NCI-H526 treated with DMSO at 0.1 percent for 48 hours (cell line): ENCODE measurements around the gene PRRT4.

Experiments used
- DNase-seq: peaks from one replicate; lab custom pipeline; 2025; lab: John Stamatoyannopoulos, UW

PRRT4 gene

DNA sequence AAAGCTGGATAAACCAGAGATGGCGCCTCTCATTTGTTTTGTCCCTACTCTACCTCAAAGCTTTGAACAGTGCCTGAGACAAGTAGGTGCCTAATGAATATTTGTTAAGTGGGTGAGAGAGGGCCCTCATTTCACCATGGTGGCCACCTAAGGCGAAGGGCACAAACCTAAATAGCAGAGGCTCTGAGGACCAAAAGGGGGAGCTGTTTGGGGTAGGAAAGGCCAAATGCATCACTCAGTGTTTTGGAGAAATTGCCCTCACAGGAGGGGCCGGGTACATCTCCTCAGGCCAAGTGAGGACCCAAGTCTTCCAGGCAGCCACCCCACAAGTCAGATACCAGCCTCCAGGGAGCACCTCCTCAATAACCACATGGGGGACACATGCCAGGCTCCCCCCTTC is 34.3 kb upstream of the PRRT4 start:
- no peak for DNase-seq

- DNase-seq, result no peak
Measured at GRCh38 chr7:128394904-128395496, 33.5 kb upstream of the PRRT4 start.

- no peak for DNase-seq
Measured at GRCh38 chr7:128393526-128394330, 32.2 kb upstream of the PRRT4 start.

DNA sequence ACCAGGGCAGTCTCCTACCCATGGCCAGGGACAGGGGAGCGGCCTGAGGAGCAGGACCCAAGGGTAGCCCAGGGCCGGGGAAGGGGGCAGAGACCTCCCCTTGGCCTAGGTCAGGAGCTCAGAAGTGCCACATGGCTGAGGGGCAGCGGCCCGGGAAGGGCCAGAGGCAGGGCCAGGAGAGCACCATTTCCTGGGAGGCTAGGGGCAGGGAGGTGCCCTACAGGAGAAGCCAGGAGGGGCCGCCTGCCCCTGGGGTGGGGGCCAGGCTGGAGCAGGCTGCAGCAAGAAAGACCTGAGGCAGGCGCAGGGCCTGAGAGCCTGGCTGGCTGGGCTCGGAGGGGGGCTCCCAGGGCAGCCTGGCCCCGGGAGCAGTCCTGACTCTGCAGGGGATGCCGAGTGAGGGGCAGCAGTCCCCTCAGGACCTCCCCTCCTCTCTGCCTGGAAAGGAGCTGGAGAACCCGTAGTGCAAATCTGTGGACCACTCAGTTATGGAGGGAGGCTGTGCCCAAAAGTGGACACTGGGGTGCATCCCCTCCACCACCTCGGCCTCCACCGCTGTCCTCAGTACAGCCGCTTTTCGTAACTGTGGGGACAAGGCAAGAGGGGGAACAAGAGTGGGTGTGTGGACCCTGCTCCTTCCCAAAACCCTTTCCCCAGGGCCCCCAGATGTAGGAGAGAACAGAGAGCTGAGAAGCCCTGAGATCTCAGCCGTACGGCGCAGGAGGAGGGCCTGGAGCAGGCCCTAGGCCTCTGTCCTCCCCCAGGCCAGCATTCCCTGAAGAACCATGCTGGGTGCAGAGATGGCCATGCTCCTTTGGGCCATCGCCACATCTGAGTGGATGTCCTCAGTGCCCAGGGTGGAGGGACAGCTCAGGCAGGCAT is 31.2 kb upstream of the PRRT4 start:
- no peak for DNase-seq

DNA sequence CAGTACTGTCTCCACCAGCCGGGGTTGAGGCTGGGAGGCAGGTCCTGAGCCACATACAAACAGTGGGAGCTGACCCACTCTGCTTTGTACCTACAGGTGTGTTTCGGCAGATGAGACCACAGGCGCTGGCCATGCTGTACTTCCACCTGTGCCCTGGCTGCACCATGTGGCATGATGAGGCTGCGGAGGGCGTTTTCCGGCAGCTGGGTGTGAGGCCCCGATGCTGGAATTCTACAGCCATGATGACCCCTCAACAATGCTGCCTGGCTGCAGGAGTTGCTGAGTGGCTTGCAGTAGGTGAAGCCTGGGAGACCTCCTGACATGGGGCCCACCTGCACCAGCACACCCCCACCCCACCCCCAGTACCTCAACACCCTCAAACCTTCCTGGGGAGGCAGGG is 30.3 kb upstream of the PRRT4 start:
- no peak for DNase-seq

GRCh38 chr7:128390871-128391565 is 29.5 kb upstream of the PRRT4 start:
- no peak for DNase-seq

GRCh38 chr7:128389618-128390329 is 28.3 kb upstream of the PRRT4 start:
- peak; percentile 79 for DNase-seq

GRCh38 chr7:128389085-128389617 is 27.7 kb upstream of the PRRT4 start:
- no peak for DNase-seq

DNA sequence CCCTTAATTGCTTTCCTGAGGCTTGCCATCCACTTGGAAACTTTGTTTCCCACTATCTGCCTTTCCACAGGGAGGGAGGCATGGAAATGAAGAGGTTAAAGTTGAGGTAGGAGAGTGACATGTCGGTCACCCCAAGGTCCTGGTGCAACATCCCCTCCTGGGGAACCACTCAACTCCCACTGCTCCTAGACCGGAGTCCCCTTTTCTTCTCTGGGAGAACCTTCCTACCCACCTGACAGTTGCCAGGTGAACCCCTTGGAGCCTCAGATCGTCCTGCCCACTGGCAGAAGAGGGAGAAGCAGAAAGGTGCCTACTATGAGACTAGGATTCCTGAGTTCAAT is 26.6 kb upstream of the PRRT4 start:
- no peak for DNase-seq

DNA sequence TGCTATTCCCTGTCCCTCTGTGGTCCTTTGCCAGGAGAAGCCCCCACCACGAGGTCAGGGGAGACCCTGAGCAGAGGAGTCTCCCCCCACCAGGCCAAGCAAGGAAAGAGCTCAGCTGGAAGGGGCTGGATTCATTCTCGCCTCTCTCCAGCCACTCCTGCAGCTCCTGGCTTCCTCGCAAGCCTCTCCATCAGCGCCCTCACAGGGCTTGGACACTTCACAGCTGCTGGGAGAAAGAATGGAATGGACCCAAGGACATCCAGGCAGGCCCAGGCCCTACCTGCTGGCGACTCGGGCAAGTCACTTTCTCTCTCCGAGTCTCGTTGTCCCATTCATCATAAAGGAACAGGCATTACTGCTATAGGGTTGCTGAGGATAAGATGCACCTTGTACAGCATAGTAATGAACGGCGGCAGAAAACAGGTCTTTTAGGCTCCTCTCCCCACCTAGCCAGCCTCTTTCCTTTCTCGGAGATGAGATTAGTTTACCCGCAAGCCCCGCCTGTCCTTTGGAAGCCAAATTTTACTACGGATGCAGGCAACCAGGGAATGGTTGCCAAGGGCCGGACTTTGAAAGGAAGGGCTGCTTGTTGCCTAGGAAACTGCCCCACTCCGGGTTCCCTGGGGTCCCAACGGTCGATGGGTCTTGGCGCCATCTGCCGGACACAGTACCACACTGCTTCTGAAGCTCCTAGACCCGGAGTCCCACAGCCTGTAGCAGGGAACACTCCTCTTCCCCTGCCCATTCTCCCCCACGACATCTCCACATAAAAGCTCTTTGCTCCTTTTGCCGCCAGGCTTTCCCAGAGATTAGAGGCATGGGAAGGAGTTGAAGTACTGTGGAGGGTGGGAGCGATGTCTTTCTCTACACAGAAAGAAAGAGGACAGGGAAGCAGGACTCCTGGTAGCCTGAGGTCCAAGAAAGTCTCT is 26.0 kb upstream of the PRRT4 start:
- peak; percentile 44 for DNase-seq

GRCh38 chr7:128385988-128386925 is 24.8 kb upstream of the PRRT4 start:
- DNase-seq, result no peak

DNA sequence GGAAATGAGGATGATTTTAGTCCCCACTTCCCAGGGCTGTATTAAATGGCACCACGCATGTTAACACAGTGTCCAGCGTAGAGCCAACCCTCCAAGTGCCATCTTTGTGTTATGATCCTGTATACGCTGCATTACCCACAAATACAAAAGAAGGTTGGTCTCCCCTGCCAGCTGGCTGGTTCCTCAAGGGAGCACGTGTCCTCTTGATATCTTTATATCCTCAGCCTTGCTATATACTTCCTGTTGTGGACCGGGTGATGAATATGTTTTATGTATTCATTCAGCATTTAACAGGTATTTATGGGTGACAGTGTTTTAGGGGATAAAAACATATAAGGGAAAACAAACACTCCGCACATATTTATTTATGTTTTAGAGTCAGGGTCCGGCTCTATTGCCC is 23.2 kb upstream of the PRRT4 start:
- DNase-seq, result no peak

DNA sequence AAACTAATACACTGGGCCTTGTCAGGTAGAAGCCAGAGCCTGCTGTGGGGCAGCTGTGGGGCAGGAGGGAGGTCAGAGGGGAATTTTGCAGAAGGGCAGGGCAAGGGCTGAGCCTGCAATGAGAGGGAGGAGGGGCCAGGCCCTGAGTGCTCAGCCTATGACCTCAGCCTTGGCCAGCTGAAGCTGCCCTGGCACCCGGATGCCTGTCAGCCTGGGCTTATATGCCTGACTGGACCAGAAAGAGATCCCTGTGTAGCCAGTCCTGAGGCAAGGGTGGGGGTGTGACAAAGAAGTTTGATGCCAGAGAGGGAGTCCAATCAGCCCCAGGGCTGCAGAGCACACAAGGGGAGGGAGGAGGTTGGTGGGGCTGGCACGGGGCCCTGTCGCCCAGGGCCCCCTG is 22.3 kb upstream of the PRRT4 start:
- no peak for DNase-seq

DNA sequence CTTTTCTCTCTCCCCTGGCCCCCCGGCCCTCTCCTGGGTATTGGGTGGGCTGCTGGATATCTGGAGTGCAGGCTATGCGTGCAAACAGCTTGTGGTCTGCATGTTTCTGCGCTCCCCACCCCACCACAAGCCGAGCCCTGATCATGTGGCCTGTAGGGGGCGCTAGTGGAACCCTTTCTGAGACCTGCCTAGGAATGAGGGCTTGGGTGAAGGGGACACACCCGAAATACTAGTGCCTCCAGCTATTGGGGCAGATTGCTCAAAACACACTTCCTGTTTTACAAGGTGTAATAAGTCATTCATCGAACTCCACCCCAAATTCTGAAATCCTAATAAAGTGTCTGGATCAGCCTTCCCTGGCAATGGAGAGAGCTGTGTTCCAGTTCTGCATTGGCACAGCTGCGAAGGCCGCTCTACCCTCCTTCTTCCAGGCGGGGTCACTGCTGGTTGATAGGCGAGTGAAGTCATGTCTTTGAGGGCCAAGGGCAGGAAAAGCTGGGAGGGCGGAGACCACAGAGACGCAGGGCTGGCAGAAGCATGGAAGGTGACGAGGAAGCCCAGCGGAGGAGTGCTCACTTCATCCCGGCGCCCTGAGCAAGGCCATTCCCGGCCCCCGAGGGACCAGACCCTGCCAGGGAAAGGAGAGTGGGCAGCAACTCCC is 19.8 kb upstream of the PRRT4 start:
- no peak for DNase-seq

- DNase-seq, result no peak
Measured at GRCh38 chr7:128380483-128381106, 19.1 kb upstream of the PRRT4 start.

DNA sequence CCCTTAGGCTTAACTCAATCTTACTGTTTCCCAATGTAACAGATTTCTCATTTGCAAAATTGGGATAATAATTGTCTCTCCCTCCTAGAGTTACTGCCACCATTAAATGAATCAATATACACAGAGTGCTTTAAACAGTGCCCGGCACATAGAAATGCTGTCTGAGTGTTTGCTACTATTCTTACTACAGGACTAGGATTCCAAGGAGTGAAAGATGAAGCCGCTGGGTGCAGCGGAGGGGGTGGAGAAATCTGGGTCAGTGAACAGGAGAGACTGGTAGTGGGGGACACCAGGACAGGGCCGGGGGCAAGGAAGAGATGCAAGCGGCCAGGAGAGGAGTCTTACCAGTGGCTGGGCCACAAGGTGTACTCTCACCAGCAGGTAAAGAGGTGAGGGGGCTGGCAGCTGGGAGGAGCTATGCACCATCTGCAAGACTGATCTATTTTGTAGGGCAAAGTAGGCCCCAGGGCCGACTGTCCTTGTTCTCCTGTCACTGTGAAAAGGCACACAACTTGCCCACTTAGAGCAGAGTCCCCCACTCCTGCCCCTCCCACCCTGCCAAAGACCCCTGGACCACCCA is 18.5 kb upstream of the PRRT4 start:
- DNase-seq, result no peak

DNA sequence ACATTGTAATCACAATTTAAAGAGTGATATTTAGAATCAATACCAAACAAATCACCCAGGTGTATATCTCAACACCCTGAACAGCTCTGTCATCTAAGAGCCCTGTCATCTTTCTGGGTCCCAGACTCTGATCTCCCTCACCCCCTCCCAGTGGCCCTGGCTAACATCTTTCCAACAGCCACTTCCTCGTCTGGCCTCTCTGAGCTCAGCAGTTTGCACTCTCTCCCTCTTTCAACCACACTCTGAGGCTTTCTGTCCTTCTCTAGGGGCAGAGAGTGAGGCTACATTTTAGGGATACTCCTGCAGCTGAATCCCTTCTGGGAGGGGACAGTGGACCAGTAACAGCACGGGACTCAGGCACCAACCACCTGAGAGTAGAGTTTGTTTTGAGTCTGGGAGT is 17.1 kb upstream of the PRRT4 start:
- DNase-seq, result no peak

GRCh38 chr7:128376077-128376476 is 14.6 kb upstream of the PRRT4 start:
- DNase-seq, result no peak
